Lung (tissue), 12 donors: Measurements from ENCODE around the gene GGNBP2. TPM values are rescaled to one million over a fixed set of nuclear protein-coding genes. Genes with fewer than 3 reads are reported as not detected.

Source experiments
- ATAC-seq: fragments of 200-7000 bp; cut with Tn5 transposase; one replicate; pipeline ENCODE4 v1.9.1; 2020; ENCODE audit warnings: moderate number of reproducible peaks; ENCODE audit not compliant: insufficient read depth, low FRiP score
- DNase-seq, 3 donors: peaks; one replicate each; pipeline ENCODE4 v3.0.0-alpha.2; 2013 to 2017
- H3K27ac ChIP-seq, 2 donors: one replicate each; pipeline ENCODE4 v1.5.1; 2013; ENCODE audit warnings: mild to moderate bottlenecking in 2 of 2, moderate library complexity in 2 of 2, control low read depth in 1 of 2, inconsistent platforms in 1 of 2, low read depth in 1 of 2, low read length in 1 of 2
- H3K27me3 ChIP-seq, 3 donors: one replicate each; pipeline ENCODE4 v1.5.1; 2013; ENCODE audit warnings: low read length in 2 of 3; ENCODE audit not compliant: control insufficient read depth in 3 of 3, insufficient read depth in 3 of 3
- H3K36me3 ChIP-seq, 4 donors: one replicate each; pipeline ENCODE4 v1.5.1; 2013; ENCODE audit warnings: low read length in 4 of 4, mild to moderate bottlenecking in 1 of 4, moderate library complexity in 1 of 4; ENCODE audit not compliant: control insufficient read depth in 4 of 4, insufficient read depth in 4 of 4
- H3K4me1 ChIP-seq, 5 donors: one replicate each; pipeline ENCODE4 v1.5.1; 2013; ENCODE audit warnings: low read length in 5 of 5, mild to moderate bottlenecking in 2 of 5, moderate library complexity in 1 of 5; ENCODE audit not compliant: control insufficient read depth in 5 of 5, insufficient read depth in 5 of 5
- H3K4me3 ChIP-seq: one replicate; pipeline ENCODE4 v1.5.1; 2013; ENCODE audit warnings: mild to moderate bottlenecking, control low read depth, moderate library complexity
- H3K9ac ChIP-seq, 2 donors: one replicate each; pipeline ENCODE4 v1.5.1; 2013; ENCODE audit warnings: low read length in 2 of 2, control low read depth in 1 of 2; ENCODE audit not compliant: insufficient read depth in 1 of 2
- H3K9me3 ChIP-seq, 4 donors: one replicate each; pipeline ENCODE4 v1.5.1; 2013; ENCODE audit warnings: low read length in 3 of 4, mild to moderate bottlenecking in 1 of 4, moderate library complexity in 1 of 4; ENCODE audit not compliant: control insufficient read depth in 4 of 4, insufficient read depth in 3 of 4
- WGBS, 2 donors: extraction: QIAGEN DNeasy Blood & Tissue Kit; methylation state at CpG; one replicate each; pipeline ENCODE4 v1.1.7; 2013; 5-methylcytosine and 5-hydroxymethylcytosine counted together
- polyA plus RNA-seq, 2 donors: library from polyadenylated mRNA; stranded (reverse); fragments of 200-250 nt; gene quantifications; one replicate each; pipeline ENCODE4 v1.2.1, GENCODE V29; 2013
- total RNA-seq, 2 donors: library from RNA; depleted of rRNA in 1 of 2; stranded (reverse); fragments of >200 nt in 1 of 2; gene quantifications; one replicate each; pipeline ENCODE4 v1.2.1, GENCODE V29; 2014 to 2021
- TF ChIP-seq, protein P1 (sequence below): IDR thresholded peaks from 2 replicates; pipeline ENCODE4 v1.5.1; 2012; ENCODE audit warnings: mild to moderate bottlenecking; ENCODE audit errors: control extremely low read depth, extremely low read depth
- donor health status: control.
- donor health status: control.
- donor health status: Bipolar disorder and iron deficiency.
- donor health status: healthy.
- donor health status: DM: yes; HTN: yes; CAD: no.

Gene GGNBP2
- total and polyA plus RNA-seq, 4 donors, result 40.0 to 86.7 (median 58.5) TPM

DNA sequence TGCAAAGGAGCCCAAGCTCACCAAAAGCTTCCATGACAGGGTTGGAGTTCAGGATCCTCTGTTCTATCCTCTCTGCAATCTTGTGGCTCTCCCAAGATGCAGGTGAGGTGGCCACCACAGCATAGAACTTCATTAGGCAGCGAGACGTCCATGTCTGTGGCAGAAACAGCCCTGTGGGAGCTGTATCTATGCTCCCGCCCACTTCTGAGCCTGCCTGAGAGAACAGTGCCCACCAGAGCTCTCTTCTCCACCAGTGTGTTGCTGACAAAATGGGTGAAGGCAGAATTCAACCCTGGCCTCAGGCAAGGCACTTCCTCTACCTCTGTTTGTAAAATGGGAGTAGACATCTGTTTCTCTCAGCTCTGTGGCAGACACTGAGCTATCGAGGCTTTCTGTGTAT lies 28.9 kb upstream of the GGNBP2 start:
- no peak overlapping the region for H3K4me3 ChIP-seq
- peaks cover 3 to 27% (median 6%) of the 10 kb centered on the region in 4 donors for H3K36me3 ChIP-seq

DNA sequence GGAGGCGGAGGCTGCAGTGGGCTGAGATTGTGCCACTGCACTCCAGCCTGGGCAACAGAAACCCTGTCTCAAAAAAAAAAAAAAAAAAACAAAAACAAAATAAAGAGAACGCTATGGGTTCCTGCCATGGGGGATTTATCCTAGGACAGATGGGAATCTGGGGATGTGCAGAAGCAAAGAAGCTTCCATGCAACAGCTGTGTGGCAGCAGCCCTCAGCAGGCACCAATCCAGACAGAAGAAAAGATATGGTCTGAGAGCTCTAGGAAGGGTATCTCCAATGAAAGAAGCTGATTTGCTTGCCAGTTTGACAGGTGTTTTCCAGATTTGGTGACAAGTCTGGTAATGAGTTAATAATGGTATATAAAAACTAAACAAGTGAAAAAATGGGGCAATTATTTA lies 21.6 kb upstream of the GGNBP2 start:
- H3K4me3 ChIP-seq, result no peak overlapping the region
- DNase-seq, result no peak
- no peaks in the 10 kb centered on the region for H3K27me3 ChIP-seq
- ATAC-seq, result no peak
- TF ChIP-seq, protein P1, sequence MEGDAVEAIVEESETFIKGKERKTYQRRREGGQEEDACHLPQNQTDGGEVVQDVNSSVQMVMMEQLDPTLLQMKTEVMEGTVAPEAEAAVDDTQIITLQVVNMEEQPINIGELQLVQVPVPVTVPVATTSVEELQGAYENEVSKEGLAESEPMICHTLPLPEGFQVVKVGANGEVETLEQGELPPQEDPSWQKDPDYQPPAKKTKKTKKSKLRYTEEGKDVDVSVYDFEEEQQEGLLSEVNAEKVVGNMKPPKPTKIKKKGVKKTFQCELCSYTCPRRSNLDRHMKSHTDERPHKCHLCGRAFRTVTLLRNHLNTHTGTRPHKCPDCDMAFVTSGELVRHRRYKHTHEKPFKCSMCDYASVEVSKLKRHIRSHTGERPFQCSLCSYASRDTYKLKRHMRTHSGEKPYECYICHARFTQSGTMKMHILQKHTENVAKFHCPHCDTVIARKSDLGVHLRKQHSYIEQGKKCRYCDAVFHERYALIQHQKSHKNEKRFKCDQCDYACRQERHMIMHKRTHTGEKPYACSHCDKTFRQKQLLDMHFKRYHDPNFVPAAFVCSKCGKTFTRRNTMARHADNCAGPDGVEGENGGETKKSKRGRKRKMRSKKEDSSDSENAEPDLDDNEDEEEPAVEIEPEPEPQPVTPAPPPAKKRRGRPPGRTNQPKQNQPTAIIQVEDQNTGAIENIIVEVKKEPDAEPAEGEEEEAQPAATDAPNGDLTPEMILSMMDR, result no peak
- H3K36me3 ChIP-seq, result peaks cover 12 to 30% (median 23%) of the 10 kb centered on the region in 4 donors
- no peaks in the 10 kb centered on the region for H3K9me3 ChIP-seq
- no peak overlapping the region for H3K9ac ChIP-seq
- H3K4me1 ChIP-seq, result no peaks in the 10 kb centered on the region
- 98 to 99% methylated on average over 2 of the region's 2 CpGs for WGBS, 2 donors
- no peak overlapping the region for H3K27ac ChIP-seq

More for the DNA sequence above, 28.9 kb upstream of the GGNBP2 start:
- WGBS, 2 donors, result 89 to 91% methylated on average over 4 of the region's 4 CpGs
- Histone ChIP-seq H3K9me3 (no peaks in the 10 kb centered on the region), H3K4me1 (no peaks in the 10 kb centered on the region), H3K27me3 (no peaks in the 10 kb centered on the region), H3K27ac (no peak overlapping the region), H3K9ac (no peak overlapping the region)
- TF ChIP-seq, protein P1, result no peak
- ATAC-seq, result no peak
- DNase-seq, result no peak

DNA sequence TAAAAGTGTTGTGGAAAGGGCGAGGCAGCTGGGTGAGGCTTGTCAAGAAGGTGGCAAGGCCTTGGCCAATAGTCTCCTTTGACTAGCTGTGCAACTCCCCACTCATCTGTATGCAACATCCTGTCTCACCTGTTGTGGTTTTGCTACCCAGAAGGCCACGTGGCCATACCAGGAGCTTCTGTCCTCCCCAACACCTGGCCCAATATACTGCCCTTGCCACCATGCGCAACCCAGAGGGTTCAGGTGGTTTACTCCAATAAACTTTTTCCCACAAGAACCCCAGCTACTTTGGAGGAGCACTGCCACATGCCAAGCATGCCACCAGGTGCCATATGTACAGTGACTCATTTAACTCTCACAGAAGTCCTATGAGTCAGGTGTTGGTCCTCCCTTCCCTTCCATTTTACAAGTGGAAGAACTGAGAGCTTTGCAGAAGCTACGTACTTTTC lies 20.3 kb upstream of the GGNBP2 start:
- no peaks in the 10 kb centered on the region for H3K4me1 ChIP-seq
- no peaks in the 10 kb centered on the region for H3K9me3 ChIP-seq
- TF ChIP-seq, protein P1, result no peak
- no peak overlapping the region for H3K27ac ChIP-seq
- no peak overlapping the region for H3K4me3 ChIP-seq
- DNase-seq (no peak), ATAC-seq (no peak)
- no peaks in the 10 kb centered on the region for H3K27me3 ChIP-seq
- no peak overlapping the region for H3K9ac ChIP-seq
- peaks cover 12 to 30% (median 28%) of the 10 kb centered on the region in 4 donors for H3K36me3 ChIP-seq
- WGBS, 2 donors, result 89% methylated on average over 4 of the region's 4 CpGs

DNA sequence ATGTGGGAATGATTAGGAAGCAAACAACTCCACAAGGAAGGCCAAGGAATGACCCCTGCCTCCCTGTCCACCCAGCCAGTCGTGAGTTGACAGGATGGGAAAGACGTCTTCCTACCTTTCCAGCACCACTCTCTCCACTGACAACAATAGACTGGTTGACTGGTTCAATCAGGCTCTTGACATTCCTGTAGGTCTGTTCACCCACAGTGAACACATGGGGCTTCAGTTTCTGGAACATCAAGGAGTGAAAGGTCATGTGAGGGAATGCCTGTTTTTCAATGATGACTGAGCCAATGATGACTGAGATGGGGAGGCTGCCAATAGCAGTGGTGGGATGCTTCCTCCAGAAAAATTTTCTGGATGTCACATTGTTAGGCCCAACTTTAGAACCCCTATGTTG lies 19.6 kb upstream of the GGNBP2 start:
- no peaks in the 10 kb centered on the region for H3K9me3 ChIP-seq
- no peaks in the 10 kb centered on the region for H3K27me3 ChIP-seq
- TF ChIP-seq, protein P1, result no peak
- H3K9ac ChIP-seq, result no peak overlapping the region
- WGBS, 2 donors, result 78 to 88% methylated on average over 2 of the region's 2 CpGs
- no peak overlapping the region for H3K27ac ChIP-seq
- H3K4me1 ChIP-seq, result no peaks in the 10 kb centered on the region
- DNase-seq, result no peak
- peaks cover 12 to 30% (median 28%) of the 10 kb centered on the region in 4 donors for H3K36me3 ChIP-seq
- no peak overlapping the region for H3K4me3 ChIP-seq
- no peak for ATAC-seq
